GM04504 (cell line): Measurements from ENCODE around the gene RABL2B.

Source experiments
- DNase-seq: peaks from one replicate; pipeline ENCODE4 v3.0.0-alpha.2; 2012; ENCODE audit warnings: low read depth

The RABL2B gene

DNA sequence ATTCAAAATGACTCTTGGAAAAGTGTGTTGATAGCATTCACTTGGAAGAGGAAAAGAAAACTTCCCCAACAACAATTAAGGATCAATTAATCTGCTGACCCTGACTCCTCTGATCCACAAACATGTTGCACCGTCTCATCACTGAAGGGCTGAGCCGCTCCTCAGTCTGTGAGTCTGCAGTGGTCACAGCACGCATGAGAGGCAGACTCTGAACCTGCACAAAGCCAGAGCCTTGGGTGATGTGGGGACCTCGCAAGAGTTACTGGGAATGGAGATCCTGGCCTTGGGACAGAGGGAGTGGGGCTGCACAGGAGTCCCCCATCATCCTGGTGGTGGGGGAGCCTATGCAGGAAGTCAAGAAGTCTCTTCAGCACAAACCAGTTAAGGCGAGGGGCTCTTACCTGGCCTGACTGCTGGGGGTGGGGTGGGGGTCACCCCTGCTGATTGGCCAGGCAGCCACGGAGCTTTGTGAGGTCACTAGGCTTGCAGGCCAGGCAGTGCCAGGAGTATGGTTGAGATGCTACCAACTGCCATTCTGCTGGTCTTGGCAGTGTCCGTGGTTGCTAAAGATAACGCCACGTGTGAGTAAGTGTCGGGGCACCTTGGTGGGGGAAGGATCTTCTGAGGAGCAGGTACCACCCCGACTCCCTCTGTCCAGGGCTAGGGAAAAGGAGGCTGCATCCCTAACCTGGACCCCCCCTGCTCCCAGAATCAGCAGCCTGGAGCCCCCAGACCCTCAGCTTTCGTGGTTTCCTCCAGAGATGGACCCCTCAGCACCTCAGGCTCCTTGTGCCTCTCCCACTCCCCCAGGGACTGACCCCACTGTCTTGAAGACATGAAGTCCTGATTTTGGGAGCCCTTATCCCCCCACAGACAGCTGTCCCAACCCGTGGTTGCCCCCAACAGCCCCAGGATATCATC lies 45.4 kb downstream of the RABL2B start, which contains the start of gene ACR:
Gene ACR, plus strand, starts transcription at position 477 of the 921 bp plus-strand sequence. Its CDS starts 32 bp downstream, at position 509.
- DNase-seq = no peak

DNA sequence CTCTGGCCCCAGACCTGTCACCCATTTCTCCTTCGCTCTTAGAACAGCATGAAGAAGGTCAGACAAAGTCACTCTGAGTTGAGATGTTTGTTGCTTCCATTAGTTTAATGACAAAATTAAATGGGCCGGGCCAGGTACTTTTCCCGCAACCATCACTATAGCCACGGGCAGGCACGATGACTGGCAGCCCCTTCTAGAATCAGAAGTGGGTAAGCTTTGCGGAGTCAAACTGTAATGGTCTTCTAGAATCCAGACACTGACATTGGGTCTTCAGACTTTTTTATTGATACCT lies 47.8 kb downstream of the RABL2B start:
- DNase-seq = no peak

GRCh38 chr22:50734986-50735738 lies 48.3 kb downstream of the RABL2B start:
- DNase-seq = no peak

GRCh38 chr22:50734343-50734771 lies 49.1 kb downstream of the RABL2B start:
- DNase-seq = no peak

- peak; percentile 27 for DNase-seq
Measured at GRCh38 chr22:50733521-50734342, 49.7 kb downstream of the RABL2B start.

GRCh38 chr22:50732681-50733080 lies 50.8 kb downstream of the RABL2B start:
- DNase-seq = no peak

- no peak for DNase-seq
Measured at GRCh38 chr22:50731811-50732624, 51.4 kb downstream of the RABL2B start.

DNA sequence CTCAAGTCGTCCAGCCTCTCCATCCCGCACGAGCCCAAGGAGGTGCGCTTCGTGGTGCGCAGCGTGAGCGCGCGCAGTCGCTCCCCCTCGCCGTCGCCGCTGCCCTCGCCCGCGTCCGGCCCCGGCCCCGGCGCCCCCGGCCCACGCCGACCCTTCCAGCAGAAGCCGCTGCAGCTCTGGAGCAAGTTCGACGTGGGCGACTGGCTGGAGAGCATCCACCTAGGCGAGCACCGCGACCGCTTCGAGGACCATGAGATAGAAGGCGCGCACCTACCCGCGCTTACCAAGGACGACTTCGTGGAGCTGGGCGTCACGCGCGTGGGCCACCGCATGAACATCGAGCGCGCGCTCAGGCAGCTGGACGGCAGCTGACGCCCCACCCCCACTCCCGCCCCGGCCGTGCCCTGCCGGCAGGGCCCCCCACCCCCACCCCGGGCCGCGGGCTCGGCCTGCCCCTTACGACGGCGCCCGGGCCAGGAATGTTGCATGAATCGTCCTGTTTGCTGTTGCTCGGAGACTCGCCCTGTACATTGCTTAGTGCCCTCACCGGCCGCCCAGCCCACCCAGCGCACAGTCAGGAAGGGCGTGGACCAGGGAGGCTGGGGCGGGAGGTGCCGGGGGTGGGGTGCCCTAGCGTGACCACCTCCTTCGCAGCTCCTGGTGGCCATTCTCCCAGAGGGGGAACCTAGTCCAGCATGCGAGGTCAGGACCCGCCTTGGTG lies 52.3 kb downstream of the RABL2B start:
- DNase-seq = no peak

DNA sequence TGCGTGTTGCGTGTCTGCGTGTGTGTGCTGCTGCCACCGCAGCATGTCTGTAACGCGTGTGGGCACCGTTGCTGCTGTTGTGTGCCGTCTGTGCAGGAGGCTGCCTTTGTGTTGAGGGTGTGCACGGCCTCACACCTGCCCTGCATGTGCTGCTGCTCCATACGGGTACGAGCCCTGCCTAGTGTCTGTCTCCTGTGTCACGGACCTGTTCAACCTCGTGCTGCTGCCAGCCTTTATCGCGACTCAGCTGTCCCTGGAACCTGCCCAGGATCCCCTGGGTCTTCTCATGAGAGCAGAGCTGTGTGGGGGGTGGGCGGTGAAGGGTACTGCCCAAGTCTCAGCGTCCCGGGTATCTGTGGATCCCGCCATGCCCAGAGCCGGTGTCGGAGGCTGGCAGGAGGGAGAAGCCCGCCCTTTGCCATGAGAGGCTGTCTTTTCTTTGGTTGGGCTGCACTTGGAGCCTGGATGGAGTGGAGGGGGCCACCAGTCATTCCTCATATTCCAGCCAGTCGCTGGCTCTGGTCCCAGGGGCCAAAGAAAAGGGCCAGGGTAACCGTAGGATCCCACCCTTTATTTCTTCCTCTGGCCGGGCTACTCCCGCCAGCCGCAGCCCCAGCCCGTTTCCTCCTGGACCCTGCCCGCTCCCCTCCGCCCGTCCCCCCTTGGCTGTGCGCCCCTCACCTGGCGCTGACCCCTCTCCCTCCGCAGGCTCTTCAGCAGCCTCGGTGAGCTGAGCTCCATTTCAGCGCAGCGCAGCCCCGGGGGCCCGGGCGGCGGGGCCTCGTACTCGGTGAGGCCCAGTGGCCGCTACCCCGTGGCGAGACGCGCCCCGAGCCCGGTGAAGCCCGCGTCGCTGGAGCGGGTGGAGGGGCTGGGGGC lies 53.2 kb downstream of the RABL2B start:
- no peak for DNase-seq

DNA sequence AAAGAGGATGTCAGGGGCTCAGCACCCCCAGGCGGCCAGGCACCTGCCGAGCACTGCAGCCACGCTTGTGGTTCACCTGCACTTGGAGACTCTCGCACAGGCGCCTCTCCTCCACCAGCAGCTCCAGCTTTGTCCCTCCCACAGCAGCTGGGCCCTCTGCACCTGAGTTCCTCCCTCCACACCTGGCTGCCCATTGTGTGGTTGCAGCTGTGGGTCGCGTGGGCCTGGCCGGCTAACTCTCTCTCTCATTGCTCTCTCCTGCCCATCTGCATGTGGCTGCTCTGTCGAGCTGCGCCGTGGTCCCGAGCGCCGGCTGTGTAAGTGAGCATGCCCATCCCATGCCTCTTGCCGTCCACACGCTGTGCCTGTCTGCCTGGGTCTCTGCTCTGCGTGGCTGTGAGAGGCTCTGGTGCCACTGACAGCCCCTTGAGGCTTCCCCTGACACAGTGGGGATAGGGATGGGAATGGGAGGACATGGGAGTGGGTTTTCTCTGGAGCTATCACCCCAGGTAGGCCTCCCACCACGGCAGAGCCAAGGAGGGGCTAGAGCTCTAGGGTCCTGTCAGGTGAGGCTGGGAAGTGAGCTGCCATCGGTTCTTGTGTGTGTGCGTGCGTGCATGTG lies 53.9 kb downstream of the RABL2B start:
- no peak for DNase-seq

GRCh38 chr22:50728523-50728931 lies 54.9 kb downstream of the RABL2B start:
- no peak for DNase-seq

DNA sequence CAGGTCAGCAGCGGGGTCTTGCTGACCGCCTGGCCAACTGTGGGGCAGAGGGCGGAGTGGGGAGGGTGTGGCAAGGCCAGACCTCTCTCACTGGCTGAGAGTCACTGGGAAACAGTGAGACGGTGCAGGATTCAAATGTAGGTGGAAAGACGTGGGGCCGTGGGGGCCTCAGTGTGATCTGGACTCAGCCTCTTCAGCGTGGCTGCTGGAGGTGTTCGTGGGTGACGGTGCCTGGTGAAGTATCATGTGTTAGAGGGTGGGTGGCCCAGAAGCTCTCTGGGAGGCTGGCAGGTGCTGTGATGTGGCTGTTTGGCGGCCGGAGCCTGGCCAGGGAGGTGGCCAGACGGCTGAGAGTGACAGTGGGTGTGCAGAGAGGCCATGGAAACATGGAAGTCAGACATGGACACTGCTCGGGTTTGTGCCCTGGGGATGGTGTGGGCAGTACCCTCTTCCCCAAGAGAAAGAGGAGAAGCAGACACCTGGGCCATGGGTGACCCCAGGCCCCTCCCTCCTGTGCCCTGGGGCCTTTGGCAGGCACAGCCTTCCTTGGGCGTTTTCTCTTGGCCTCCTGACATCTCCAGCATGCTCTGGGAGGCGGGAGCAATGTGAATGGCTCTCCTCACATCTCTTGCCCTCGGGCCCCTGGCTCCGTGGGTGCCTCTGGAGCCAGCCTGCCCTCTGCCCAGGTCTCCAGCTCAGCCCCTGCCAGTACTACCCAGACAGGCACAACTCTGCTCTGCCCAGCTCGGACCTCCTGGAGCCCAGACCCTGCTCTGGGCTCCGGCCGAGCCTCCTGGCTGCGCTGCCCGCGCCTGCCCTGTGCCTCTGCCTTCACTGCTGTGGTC lies 55.5 kb downstream of the RABL2B start:
- no peak for DNase-seq

DNA sequence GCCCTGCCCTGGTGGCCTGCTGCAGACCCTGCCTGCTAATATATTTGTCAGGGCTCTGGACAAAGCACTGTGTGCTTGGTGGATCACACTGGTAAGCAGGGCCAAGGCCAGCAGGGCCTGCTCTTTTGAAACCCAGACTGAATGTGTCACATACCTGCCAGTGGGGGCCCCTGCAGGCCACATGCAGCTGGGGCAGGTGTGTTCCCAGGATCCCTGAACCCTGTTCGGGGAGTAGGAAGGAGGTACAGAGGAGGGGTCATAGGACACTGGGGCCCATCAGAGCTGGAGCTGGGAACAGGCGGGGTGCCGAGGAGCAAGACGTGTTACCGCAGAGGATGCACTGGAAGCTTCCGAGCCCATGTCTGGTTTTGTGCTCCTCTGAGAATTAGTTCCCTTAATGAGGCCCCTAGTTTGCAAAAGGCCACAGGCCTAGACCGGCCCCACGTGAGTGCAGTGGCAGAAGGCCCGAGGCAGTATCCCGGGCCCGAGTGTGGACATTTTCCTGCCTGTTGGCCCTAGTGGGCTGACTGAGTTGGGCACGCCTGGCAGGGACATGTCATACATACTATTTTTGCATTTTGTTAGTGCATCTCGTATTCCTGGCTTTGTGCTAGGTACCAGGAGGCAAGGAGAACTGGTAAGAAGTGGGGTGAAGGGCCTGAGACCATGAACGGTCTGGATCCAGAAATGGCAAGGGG lies 56.6 kb downstream of the RABL2B start:
- no peak for DNase-seq

DNA sequence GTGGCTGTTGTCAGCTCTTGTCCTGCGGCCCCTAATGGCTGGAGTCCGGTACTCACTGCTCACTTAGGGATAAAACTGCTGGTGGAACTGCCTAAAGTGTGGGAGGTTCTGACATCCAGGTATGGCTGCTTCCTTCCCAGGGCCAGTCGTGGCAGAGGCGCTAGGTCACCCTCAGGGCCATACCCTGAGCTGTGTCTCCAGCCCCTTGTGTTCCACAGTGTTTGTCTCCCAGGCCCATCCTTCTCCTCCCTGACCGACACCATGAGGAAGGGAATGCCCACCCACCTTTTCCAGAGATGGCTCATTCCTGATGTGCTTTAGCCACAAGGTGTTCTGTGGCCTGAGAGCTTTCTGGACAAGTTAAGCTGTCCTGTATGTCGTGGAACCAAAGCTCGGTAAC lies 57.8 kb downstream of the RABL2B start:
- DNase-seq = no peak

GRCh38 chr22:50724616-50725015 lies 58.8 kb downstream of the RABL2B start:
- no peak for DNase-seq

- no peak for DNase-seq
Measured at GRCh38 chr22:50723991-50724390, 59.4 kb downstream of the RABL2B start.

GRCh38 chr22:50722716-50723428 lies 60.6 kb downstream of the RABL2B start:
- no peak for DNase-seq
